ENCODE results near the gene CDH4.

Gene CDH4

GRCh38 chr20:61699495-61700374, 447.7 kb downstream of the CDH4 start:
- no peak for DNase-seq

- no peak for DNase-seq
Observed at GRCh38 chr20:61700595-61701140, 448.6 kb downstream of the CDH4 start.

- DNase-seq: no peak
Observed at GRCh38 chr20:61701401-61701800, 449.3 kb downstream of the CDH4 start.

- no peak for DNase-seq
Observed at GRCh38 chr20:61701802-61702201, 449.7 kb downstream of the CDH4 start.

- DNase-seq: no peak
Observed at GRCh38 chr20:61702246-61702645, 450.2 kb downstream of the CDH4 start.

GRCh38 chr20:61704661-61705060, 452.6 kb downstream of the CDH4 start:
- no peak for DNase-seq

- DNase-seq: no peak
Observed at GRCh38 chr20:61705386-61706258, 453.6 kb downstream of the CDH4 start.

GRCh38 chr20:61706259-61706961, 454.3 kb downstream of the CDH4 start:
- no peak for DNase-seq

GRCh38 chr20:61708891-61709290, 456.8 kb downstream of the CDH4 start:
- no peak for DNase-seq

GRCh38 chr20:61710108-61710507, 458.0 kb downstream of the CDH4 start:
- no peak for DNase-seq

- no peak for DNase-seq
Observed at GRCh38 chr20:61712688-61713087, 460.6 kb downstream of the CDH4 start.

GRCh38 chr20:61718361-61719005, 466.4 kb downstream of the CDH4 start:
- DNase-seq: no peak

- peak; percentile 21 for DNase-seq
Observed at GRCh38 chr20:61719691-61720347, 467.8 kb downstream of the CDH4 start.

GRCh38 chr20:61720348-61720696, 468.3 kb downstream of the CDH4 start:
- DNase-seq: no peak

- no peak for DNase-seq
Observed at GRCh38 chr20:61722146-61722678, 470.2 kb downstream of the CDH4 start.

- DNase-seq: no peak
Observed at GRCh38 chr20:61723529-61724257, 471.6 kb downstream of the CDH4 start.

- DNase-seq: no peak
Observed at GRCh38 chr20:61724376-61724775, 472.3 kb downstream of the CDH4 start.

GRCh38 chr20:61725145-61725544, 473.1 kb downstream of the CDH4 start:
- no peak for DNase-seq

- no peak for DNase-seq
Observed at GRCh38 chr20:61725966-61726365, 473.9 kb downstream of the CDH4 start.

GRCh38 chr20:61726979-61727378, 474.9 kb downstream of the CDH4 start:
- DNase-seq: no peak

- DNase-seq: no peak
Observed at GRCh38 chr20:61727761-61728160, 475.7 kb downstream of the CDH4 start.
